GM12878 (cell line): ENCODE data around the gene SLC39A1. TPM values are rescaled to one million over a fixed set of nuclear protein-coding genes. Genes with fewer than 3 reads are reported as not detected.

ENCODE experiments used
- E2F8 ChIP-seq: fragments of 450-650 bp; IDR thresholded peaks from 2 replicates; pipeline ENCODE4 v1.6.1; 2018; ENCODE audit warnings: mild to moderate bottlenecking, low read depth, moderate library complexity; ENCODE audit not compliant: partially characterized antibody
- EED ChIP-seq: sonication (generic); IDR thresholded peaks from 2 replicates; pipeline ENCODE4 v1.6.1; 2016; ENCODE audit warnings: antibody characterized with exemption, low read depth
- MYB ChIP-seq: fragments of 150-350 bp; IDR thresholded peaks from 2 replicates; pipeline ENCODE4 v1.6.1; 2014; ENCODE audit warnings: mild to moderate bottlenecking, low read depth, low read length, borderline replicate concordance
- PRDM15 ChIP-seq: fragments of 450-650 bp; formaldehyde crosslinking; IDR thresholded peaks from 2 replicates; pipeline ENCODE4 v1.4.0; 2020; ENCODE audit warnings: mild to moderate bottlenecking, moderate library complexity
- RELA ChIP-seq: fragments of 450-650 bp; IDR thresholded peaks from 2 replicates; pipeline ENCODE4 v1.8.0; 2014; ENCODE audit warnings: borderline replicate concordance; ENCODE audit not compliant: partially characterized antibody
- SMAD1 ChIP-seq: fragments of 450-650 bp; IDR thresholded peaks from 2 replicates; pipeline ENCODE4 v1.6.1; 2018; ENCODE audit warnings: mild to moderate bottlenecking, low read depth; ENCODE audit not compliant: partially characterized antibody
- YBX1 ChIP-seq: fragments of 450-650 bp; IDR thresholded peaks from 2 replicates; pipeline ENCODE4 v1.6.1; 2016; ENCODE audit warnings: antibody characterized with exemption
- ZBTB4 ChIP-seq: fragments of 450-650 bp; formaldehyde crosslinking; IDR thresholded peaks from 2 replicates; pipeline ENCODE4 v1.4.0; 2022; ENCODE audit warnings: mild to moderate bottlenecking, moderate library complexity
- ZNF592 ChIP-seq: fragments of 450-650 bp; IDR thresholded peaks from 2 replicates; pipeline ENCODE4 v1.6.1; 2017; ENCODE audit warnings: mild to moderate bottlenecking, moderate library complexity
- ZNF687 ChIP-seq: fragments of 450-650 bp; IDR thresholded peaks from 2 replicates; pipeline ENCODE4 v1.6.1; 2017; ENCODE audit warnings: mild to moderate bottlenecking, moderate library complexity
- polyA plus RNA-seq, 11 experiments: library from polyadenylated mRNA; depleted of rRNA in 4 of 11; unstranded in 6 of 11; stranded (reverse) in 5 of 11; fragments of >200 nt; fragmentation: Nextera tagmentation in 4 of 11; fragmentation: Illumina TruSeq in 1 of 11; extraction: Ambion mirVana in 4 of 11; extraction: Trizol in 1 of 11; gene quantifications; 1 replicate in 1 of 11; 2 replicates in 10 of 11; pipeline versions ENCODE4 v1.2.1 to v1.2.3, GENCODE V29; 2011 to 2016; ENCODE audit warnings: inconsistent platforms in 2 of 11, missing spikeins in 2 of 11, low read depth in 1 of 11
- total RNA-seq, 4 experiments: library from RNA; depleted of rRNA in 3 of 4; stranded (reverse); fragments of >200 nt in 3 of 4; fragmentation: Illumina TruSeq in 1 of 4; extraction: Trizol in 1 of 4; gene quantifications; 2 replicates each; pipeline versions ENCODE4 v1.2.1 to v1.2.3, GENCODE V29; 2013 to 2021

Gene SLC39A1
- total and polyA plus RNA-seq, 10 of the 15 experiments (the other 5 are each of a cell fraction or from before 2014, with no cell fraction given) = 8.8 to 98.6 (median 72.4) TPM

GRCh38 chr1:153953859-153954365, 9.4 kb downstream of the SLC39A1 start (continued):
- TF ChIP-seq ZNF592 = no peak
- no peak for TF ChIP-seq EED
- TF ChIP-seq E2F8 = no peak
- no peak for TF ChIP-seq PRDM15 (CRISPR knock-in tag)
- no peak for TF ChIP-seq ZBTB4 (CRISPR knock-in tag)
- TF ChIP-seq MYB = no peak
- no peak for TF ChIP-seq SMAD1
- no peak for TF ChIP-seq YBX1
- no peak for TF ChIP-seq ZNF687
- TF ChIP-seq RELA = no peak
